ENCODE measurements around the gene ART1.
A peak's percentile ranks its signal among the peaks of the same experiment; 100 is the strongest.

ART1 gene

DNA sequence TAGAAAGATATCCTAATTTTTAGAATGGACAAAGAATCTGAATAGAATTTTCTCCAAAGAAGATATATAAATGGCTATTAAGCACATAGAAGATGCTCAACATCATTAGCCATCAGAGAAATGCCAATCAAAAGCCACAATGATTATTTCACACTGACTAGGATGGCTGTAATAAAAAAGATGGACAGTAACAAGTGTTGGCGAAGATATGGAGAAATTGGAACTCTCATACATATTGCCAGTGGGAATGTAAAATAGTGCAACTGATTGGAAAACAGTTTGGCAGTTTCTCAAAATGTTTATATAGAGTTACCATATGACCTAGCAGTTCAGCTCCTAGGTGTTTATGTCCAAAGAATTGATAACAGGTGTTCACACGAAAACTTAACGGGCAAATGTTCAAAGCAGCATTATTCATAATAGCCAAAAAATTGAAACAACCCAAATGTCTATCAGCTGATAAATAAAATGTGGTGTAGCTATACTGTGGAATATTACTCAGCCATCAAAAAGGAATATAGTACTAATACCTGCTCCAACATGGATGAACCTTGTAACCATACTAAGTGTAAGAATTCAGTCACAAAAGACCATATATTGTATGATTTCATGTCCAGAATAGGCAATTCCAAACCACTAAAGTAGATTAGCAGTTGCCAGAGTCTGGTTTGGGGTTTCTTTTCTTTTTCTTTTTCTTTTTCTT lies 32.8 kb upstream of the ART1 start:
- Histone ChIP-seq H3K79me1 (replicated peaks; ENCODE audit: low read length, poor library complexity, severe bottlenecking) (no peaks in the 10 kb centered on the region), H3K27me3 (ENCODE audit: control insufficient read depth in 1 of 2, insufficient read depth in 1 of 2, low read length in 2 of 2) (no peaks in the 10 kb centered on the region), H3K27ac (ENCODE audit: low read length, poor library complexity, severe bottlenecking) (no peak overlapping the region), H2AK5ac (ENCODE audit: low read length, severe bottlenecking) (no peak overlapping the region), H3K4me2 (ENCODE audit: low read length, poor library complexity, severe bottlenecking) (no peak overlapping the region), H4K91ac (ENCODE audit: low read length) (no peak overlapping the region), H3K23ac (ENCODE audit: low read length in 2 of 2) (no peak overlapping the region), H3K18ac (ENCODE audit: low read depth in 1 of 2, low read length in 2 of 2) (no peak overlapping the region), H4K8ac (ENCODE audit: low read length) (no peak overlapping the region), H3K14ac (ENCODE audit: low read length in 2 of 2) (no peak overlapping the region), H3K9me3 (ENCODE audit: control insufficient read depth, low read length) (peaks cover 6% of the 10 kb centered on the region), H3K9ac (ENCODE audit: low read length) (no peak overlapping the region), H3K4me3 (ENCODE audit: insufficient read depth in 1 of 2, low read depth in 1 of 2, low read length in 2 of 2) (no peak overlapping the region), H3K4me1 (ENCODE audit: control insufficient read depth, insufficient read depth, low read depth, low read length) (peaks cover 15% of the 10 kb centered on the region), H2BK5ac (ENCODE audit: low read depth, low read length, poor library complexity, severe bottlenecking) (no peak overlapping the region), H3K4ac (ENCODE audit: low read depth in 1 of 2, low read length in 2 of 2) (no peak overlapping the region), H2BK12ac (ENCODE audit: low read length in 2 of 2) (no peak overlapping the region), H2BK120ac (ENCODE audit: low read depth, low read length) (no peak overlapping the region), H2AFZ (ENCODE audit: low read depth, low read length) (no peak overlapping the region), H3K36me3 (ENCODE audit: control insufficient read depth in 1 of 2, insufficient read depth in 2 of 2, low read depth in 1 of 2, low read length in 2 of 2) (peaks cover 0 to 4% of the 10 kb centered on the region in 2 experiments), H2BK15ac (ENCODE audit: low read depth, poor library complexity, severe bottlenecking) (no peak overlapping the region)
- 100% methylated on average over 1 of the region's 3 CpGs for WGBS
- DNase-seq = no peak

DNA sequence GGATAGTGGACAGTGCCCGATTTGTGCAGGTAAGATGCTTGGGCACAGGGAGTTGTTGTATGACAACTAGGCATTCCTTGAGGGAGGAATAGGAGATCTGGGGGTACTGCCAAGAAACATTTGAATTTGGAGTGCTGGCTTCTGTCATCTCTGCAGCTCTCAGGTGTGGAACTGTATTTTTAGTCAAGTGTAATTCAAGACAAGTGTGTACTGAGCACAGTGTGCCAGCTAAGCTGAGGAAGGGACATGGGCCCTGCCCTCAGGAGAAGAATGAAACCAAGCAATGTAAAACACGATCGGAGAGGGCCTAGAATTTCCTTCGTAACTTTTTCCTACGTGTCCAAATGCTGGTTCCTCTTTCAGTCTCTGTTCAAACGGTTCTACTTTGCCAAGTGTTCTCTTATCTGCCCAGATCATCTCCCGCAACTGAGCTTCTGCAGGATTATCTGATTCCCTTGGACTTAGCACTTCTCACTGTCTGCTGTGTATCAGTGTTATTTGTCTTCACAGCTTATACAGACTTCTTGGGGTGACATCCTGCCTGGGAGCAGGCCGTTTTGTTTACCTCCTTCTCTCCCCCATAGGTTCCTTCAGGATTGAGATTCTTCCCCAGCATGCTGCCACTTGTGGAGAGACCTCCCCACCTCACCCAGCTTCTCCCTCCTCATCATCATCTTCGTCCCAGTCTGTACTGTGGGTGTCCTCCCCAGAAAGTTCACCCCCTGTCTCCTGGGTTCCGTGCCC lies 30.8 kb upstream of the ART1 start:
- Histone ChIP-seq H3K4me1 (ENCODE audit: control insufficient read depth, insufficient read depth, low read depth, low read length) (peaks cover 16% of the 10 kb centered on the region), H3K79me1 (replicated peaks; ENCODE audit: low read length, poor library complexity, severe bottlenecking) (no peaks in the 10 kb centered on the region), H2AK5ac (ENCODE audit: low read length, severe bottlenecking) (no peak overlapping the region), H3K23ac (ENCODE audit: low read length in 2 of 2) (no peak overlapping the region), H3K27ac (ENCODE audit: low read length, poor library complexity, severe bottlenecking) (no peak overlapping the region), H3K4ac (ENCODE audit: low read depth in 1 of 2, low read length in 2 of 2) (no peak overlapping the region), H2BK120ac (ENCODE audit: low read depth, low read length) (no peak overlapping the region), H2AFZ (ENCODE audit: low read depth, low read length) (no peak overlapping the region), H3K18ac (ENCODE audit: low read depth in 1 of 2, low read length in 2 of 2) (no peak overlapping the region), H3K36me3 (ENCODE audit: control insufficient read depth in 1 of 2, insufficient read depth in 2 of 2, low read depth in 1 of 2, low read length in 2 of 2) (peaks cover 0 to 5% of the 10 kb centered on the region in 2 experiments), H4K91ac (ENCODE audit: low read length) (no peak overlapping the region), H3K14ac (ENCODE audit: low read length in 2 of 2) (no peak overlapping the region), H3K9me3 (ENCODE audit: control insufficient read depth, low read length) (peaks cover 6% of the 10 kb centered on the region), H3K9ac (ENCODE audit: low read length) (no peak overlapping the region), H3K27me3 (ENCODE audit: control insufficient read depth in 1 of 2, insufficient read depth in 1 of 2, low read length in 2 of 2) (no peaks in the 10 kb centered on the region), H2BK5ac (ENCODE audit: low read depth, low read length, poor library complexity, severe bottlenecking) (no peak overlapping the region), H2BK15ac (ENCODE audit: low read depth, poor library complexity, severe bottlenecking) (no peak overlapping the region), H2BK12ac (ENCODE audit: low read length in 2 of 2) (no peak overlapping the region), H3K4me3 (ENCODE audit: insufficient read depth in 1 of 2, low read depth in 1 of 2, low read length in 2 of 2) (no peak overlapping the region), H4K8ac (ENCODE audit: low read length) (no peak overlapping the region), H3K4me2 (ENCODE audit: low read length, poor library complexity, severe bottlenecking) (no peak overlapping the region)
- WGBS = 61% methylated on average over 10 of the region's 10 CpGs
- DNase-seq = no peak

DNA sequence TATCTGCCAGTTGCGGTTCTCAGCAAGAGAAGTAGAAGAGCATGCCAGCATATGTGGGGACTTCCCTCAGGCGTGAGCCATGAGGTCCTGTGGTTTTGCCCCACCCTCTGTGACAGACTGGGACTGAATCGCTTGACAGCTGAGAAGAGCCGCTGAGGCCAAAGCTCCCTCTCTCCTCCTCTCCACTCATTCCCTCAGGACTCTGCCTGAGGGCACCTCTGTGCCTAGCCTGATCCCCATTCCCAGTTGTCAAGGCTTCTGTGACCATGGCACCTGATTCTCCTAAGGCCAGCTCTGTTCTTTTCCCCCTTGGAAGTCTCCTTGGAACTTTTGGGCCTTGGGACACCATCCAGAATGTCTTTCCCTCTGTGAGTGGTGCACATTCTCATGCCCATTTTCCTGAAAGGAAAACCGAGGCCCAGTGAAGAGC lies 30.2 kb upstream of the ART1 start:
- no peak overlapping the region for H4K91ac ChIP-seq (ENCODE audit: low read length)
- peaks cover 6% of the 10 kb centered on the region for H3K9me3 ChIP-seq (ENCODE audit: control insufficient read depth, low read length)
- no peak overlapping the region for H2BK5ac ChIP-seq (ENCODE audit: low read depth, low read length, poor library complexity, severe bottlenecking)
- H3K4me2 ChIP-seq (ENCODE audit: low read length, poor library complexity, severe bottlenecking) = no peak overlapping the region
- no peak overlapping the region for H2BK12ac ChIP-seq (ENCODE audit: low read length in 2 of 2)
- H3K27me3 ChIP-seq (ENCODE audit: control insufficient read depth in 1 of 2, insufficient read depth in 1 of 2, low read length in 2 of 2) = no peaks in the 10 kb centered on the region
- H3K14ac ChIP-seq (ENCODE audit: low read length in 2 of 2) = no peak overlapping the region
- no peak overlapping the region for H3K18ac ChIP-seq (ENCODE audit: low read depth in 1 of 2, low read length in 2 of 2)
- no peak overlapping the region for H3K9ac ChIP-seq (ENCODE audit: low read length)
- H2BK15ac ChIP-seq (ENCODE audit: low read depth, poor library complexity, severe bottlenecking) = no peak overlapping the region
- no peak overlapping the region for H3K4me3 ChIP-seq (ENCODE audit: insufficient read depth in 1 of 2, low read depth in 1 of 2, low read length in 2 of 2)
- peaks cover 16% of the 10 kb centered on the region for H3K4me1 ChIP-seq (ENCODE audit: control insufficient read depth, insufficient read depth, low read depth, low read length)
- peaks cover 0 to 5% of the 10 kb centered on the region in 2 experiments for H3K36me3 ChIP-seq (ENCODE audit: control insufficient read depth in 1 of 2, insufficient read depth in 2 of 2, low read depth in 1 of 2, low read length in 2 of 2)
- H3K27ac ChIP-seq (ENCODE audit: low read length, poor library complexity, severe bottlenecking) = no peak overlapping the region
- no peaks in the 10 kb centered on the region for H3K79me1 ChIP-seq (replicated peaks; ENCODE audit: low read length, poor library complexity, severe bottlenecking)
- H2AK5ac ChIP-seq (ENCODE audit: low read length, severe bottlenecking) = no peak overlapping the region
- no peak overlapping the region for H4K8ac ChIP-seq (ENCODE audit: low read length)
- WGBS = 87% methylated on average over 5 of the region's 5 CpGs
- DNase-seq = no peak
- H3K23ac ChIP-seq (ENCODE audit: low read length in 2 of 2) = no peak overlapping the region
- H2AFZ ChIP-seq (ENCODE audit: low read depth, low read length) = no peak overlapping the region
- no peak overlapping the region for H2BK120ac ChIP-seq (ENCODE audit: low read depth, low read length)
- no peak overlapping the region for H3K4ac ChIP-seq (ENCODE audit: low read depth in 1 of 2, low read length in 2 of 2)

DNA sequence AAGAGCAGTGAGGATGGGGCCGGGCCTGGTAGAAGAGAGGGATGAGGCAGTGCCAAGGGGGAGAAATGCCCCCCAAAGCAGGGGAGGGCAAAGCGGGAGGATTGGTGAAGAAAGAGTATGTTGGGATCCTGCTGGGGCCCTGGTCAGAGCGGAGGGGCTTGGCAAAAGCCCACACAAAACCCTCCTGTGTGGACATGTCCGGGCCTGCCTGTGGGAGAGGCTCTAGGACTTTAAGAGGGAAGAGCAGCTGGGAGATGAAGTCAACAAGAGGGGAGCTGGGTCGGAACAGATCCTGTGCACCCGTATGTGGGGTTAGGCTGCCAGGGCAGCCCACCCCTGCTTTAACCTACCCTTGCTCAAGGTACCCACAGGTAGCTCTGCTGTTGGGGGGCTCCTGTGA lies 28.9 kb upstream of the ART1 start:
- Histone ChIP-seq H3K4me1 (ENCODE audit: control insufficient read depth, insufficient read depth, low read depth, low read length) (peaks cover 16% of the 10 kb centered on the region), H3K9me3 (ENCODE audit: control insufficient read depth, low read length) (peaks cover 6% of the 10 kb centered on the region), H3K27ac (ENCODE audit: low read length, poor library complexity, severe bottlenecking) (no peak overlapping the region), H3K4ac (ENCODE audit: low read depth in 1 of 2, low read length in 2 of 2) (no peak overlapping the region), H3K27me3 (ENCODE audit: control insufficient read depth in 1 of 2, insufficient read depth in 1 of 2, low read length in 2 of 2) (no peaks in the 10 kb centered on the region), H3K14ac (ENCODE audit: low read length in 2 of 2) (peak overlapping the region in 1 of 2 experiments; percentile 74), H3K9ac (ENCODE audit: low read length) (peak overlapping the region; percentile 29), H4K8ac (ENCODE audit: low read length) (peak overlapping the region; percentile 4), H3K79me1 (replicated peaks; ENCODE audit: low read length, poor library complexity, severe bottlenecking) (no peaks in the 10 kb centered on the region), H4K91ac (ENCODE audit: low read length) (peak overlapping the region; percentile 9), H2AK5ac (ENCODE audit: low read length, severe bottlenecking) (peak overlapping the region; percentile 59), H2BK120ac (ENCODE audit: low read depth, low read length) (no peak overlapping the region), H3K23ac (ENCODE audit: low read length in 2 of 2) (no peak overlapping the region), H3K4me2 (ENCODE audit: low read length, poor library complexity, severe bottlenecking) (no peak overlapping the region), H2BK5ac (ENCODE audit: low read depth, low read length, poor library complexity, severe bottlenecking) (peak overlapping the region; percentile 92), H2BK15ac (ENCODE audit: low read depth, poor library complexity, severe bottlenecking) (no peak overlapping the region), H2BK12ac (ENCODE audit: low read length in 2 of 2) (no peak overlapping the region), H3K36me3 (ENCODE audit: control insufficient read depth in 1 of 2, insufficient read depth in 2 of 2, low read depth in 1 of 2, low read length in 2 of 2) (peaks cover 0 to 5% of the 10 kb centered on the region in 2 experiments), H3K4me3 (ENCODE audit: insufficient read depth in 1 of 2, low read depth in 1 of 2, low read length in 2 of 2) (no peak overlapping the region), H2AFZ (ENCODE audit: low read depth, low read length) (no peak overlapping the region), H3K18ac (ENCODE audit: low read depth in 1 of 2, low read length in 2 of 2) (peak overlapping the region in 1 of 2 experiments; percentile 41)
- no peak for DNase-seq
- 96% methylated on average over 4 of the region's 6 CpGs for WGBS

All from mesenchymal stem cell (in vitro differentiated cells and primary cell).